Natural killer cell (primary cell): ENCODE measurements around the gene IL1R1. TPM values are rescaled to one million over a fixed set of nuclear protein-coding genes. Genes with fewer than 3 reads are reported as not detected.

ENCODE experiments used
- ATAC-seq, 3 donors: fragments of 150-1000 bp in 2 of 3; fragments of 200-7000 bp in 1 of 3; cut with Tn5 transposase; 1 replicate in 1 of 3; 2 replicates in 2 of 3; pipeline ENCODE4 v1.10.0; 2021; ENCODE audit warnings: mild to moderate bottlenecking in 2 of 3, moderate library complexity in 2 of 3
- DNase-seq, 2 donors: peaks; one replicate each; pipeline versions ENCODE4 v3.0.0 to v3.0.0-alpha.2; 2013 to 2021; ENCODE audit warnings: mixed read lengths in 1 of 2
- H3K27ac ChIP-seq: one replicate; pipeline ENCODE4 v1.5.1; 2013; ENCODE audit warnings: mild to moderate bottlenecking, low read length
- H3K27me3 ChIP-seq: one replicate; pipeline ENCODE4 v1.6.1; 2013; ENCODE audit warnings: low read length; ENCODE audit not compliant: control insufficient read depth, insufficient read depth
- H3K36me3 ChIP-seq: one replicate; pipeline ENCODE4 v1.6.1; 2013; ENCODE audit warnings: low read length; ENCODE audit not compliant: control insufficient read depth, insufficient read depth
- H3K4me1 ChIP-seq: one replicate; pipeline ENCODE4 v1.6.1; 2013; ENCODE audit warnings: low read length; ENCODE audit not compliant: control insufficient read depth, insufficient read depth
- H3K4me3 ChIP-seq: one replicate; pipeline ENCODE4 v1.5.1; 2013; ENCODE audit warnings: low read length
- H3K9me3 ChIP-seq: one replicate; pipeline ENCODE4 v1.6.1; 2013; ENCODE audit warnings: low read length; ENCODE audit not compliant: control insufficient read depth, insufficient read depth
- H3K27ac Mint-ChIP-seq, 2 donors: one replicate each; pipeline ENCODE4 v1.8.0; 2022; ENCODE audit warnings: mild to moderate bottlenecking in 2 of 2, mixed read lengths in 2 of 2, moderate library complexity in 1 of 2
- H3K27me3 Mint-ChIP-seq, 2 donors: one replicate each; pipeline ENCODE4 v1.8.0; 2022; ENCODE audit warnings: low read depth in 2 of 2, mixed read lengths in 2 of 2
- H3K36me3 Mint-ChIP-seq: one replicate; pipeline ENCODE4 v1.8.0; 2022; ENCODE audit warnings: mixed read lengths
- H3K4me1 Mint-ChIP-seq, 2 donors: one replicate each; pipeline ENCODE4 v1.8.0; 2022; ENCODE audit warnings: mixed read lengths in 2 of 2
- H3K4me3 Mint-ChIP-seq: one replicate; pipeline ENCODE4 v1.8.0; 2022; ENCODE audit warnings: mild to moderate bottlenecking, moderate library complexity, mixed read lengths
- H3K9me3 Mint-ChIP-seq, 2 donors: one replicate each; pipeline ENCODE4 v1.8.0; 2022; ENCODE audit warnings: mixed read lengths in 2 of 2
- WGBS: methylation state at CpG from one replicate; pipeline ENCODE4 v1.1.7; 2013; ENCODE audit warnings: missing lambda C conversion rate; ENCODE audit not compliant: insufficient coverage; 5-methylcytosine and 5-hydroxymethylcytosine counted together
- intact Hi-C: fragments of 100-400 bp; cut with micrococcal nuclease; formaldehyde crosslinking; loops from one replicate; pipeline ENCODE4 v1.14.2; 2022
- total RNA-seq, 4 donors: library from RNA; stranded (reverse); fragments of 120-200 nt in 1 of 4; gene quantifications; one replicate each; pipeline versions ENCODE4 v1.2.3 to v1.2.4, GENCODE V29; 2013 to 2022
- TF ChIP-seq, protein P1 (sequence below): fragments of 200-600 bp; IDR thresholded peaks from one replicate; pipeline ENCODE4 v1.8.0; 2022; ENCODE audit warnings: antibody characterized with exemption

The IL1R1 gene
- total RNA-seq, 3 donors from 2014 or later (not counting 1 experiment from before 2014, with no cell fraction given), result 0.45 to 3.1 (median 0.68) TPM

DNA sequence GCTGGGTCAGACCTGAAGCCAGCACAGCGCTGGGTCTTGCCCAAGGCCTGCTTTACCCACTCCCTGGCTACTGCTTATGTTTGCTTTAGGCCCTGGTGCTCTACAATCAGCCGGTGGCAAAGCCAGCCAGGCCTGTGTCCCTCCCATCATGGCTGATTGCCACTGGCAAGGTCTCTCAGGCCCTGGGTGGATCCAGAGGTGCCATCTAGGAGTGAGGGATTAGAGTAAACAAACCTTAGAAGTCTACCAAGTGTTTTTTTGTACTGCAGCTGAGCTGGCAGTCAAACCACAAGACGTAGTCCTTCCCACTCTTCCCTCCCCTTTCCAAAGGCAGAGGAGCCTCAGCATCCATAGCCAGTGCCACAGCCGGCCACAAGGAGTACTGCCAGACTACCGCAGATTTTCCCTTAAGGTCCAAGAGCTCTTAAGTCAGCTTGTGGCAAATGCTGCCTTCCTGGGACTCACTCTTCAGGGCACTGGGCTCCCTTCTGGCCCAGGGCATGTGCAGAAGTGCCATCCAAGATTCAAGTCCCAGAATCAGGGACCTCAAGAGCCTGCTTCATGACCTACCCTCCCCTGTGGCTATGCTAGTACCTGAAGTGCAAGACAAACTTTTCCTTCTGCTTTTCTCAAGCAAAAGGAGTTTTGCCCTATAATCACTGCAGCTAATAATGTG lies 64.3 kb downstream of the IL1R1 start:
- intact Hi-C loops, result no loop called here
- Mint-ChIP-seq H3K27me3 (peaks cover 15 to 28% of the 10 kb centered on the region in 2 donors), H3K27ac (no peak overlapping the region), H3K4me3 (no peak overlapping the region), H3K9me3 (no peaks in the 10 kb centered on the region), H3K4me1 (no peaks in the 10 kb centered on the region), H3K36me3 (peaks cover 15% of the 10 kb centered on the region)
- H3K4me3 ChIP-seq, result no peak overlapping the region
- no peaks in the 10 kb centered on the region for H3K36me3 ChIP-seq
- H3K9me3 ChIP-seq, result no peaks in the 10 kb centered on the region
- ATAC-seq (no peak), DNase-seq (no peak)
- H3K27me3 ChIP-seq, result no peaks in the 10 kb centered on the region
- no peak overlapping the region for H3K27ac ChIP-seq
- WGBS, result 73% methylated on average over 5 of the region's 5 CpGs
- TF ChIP-seq, protein P1, sequence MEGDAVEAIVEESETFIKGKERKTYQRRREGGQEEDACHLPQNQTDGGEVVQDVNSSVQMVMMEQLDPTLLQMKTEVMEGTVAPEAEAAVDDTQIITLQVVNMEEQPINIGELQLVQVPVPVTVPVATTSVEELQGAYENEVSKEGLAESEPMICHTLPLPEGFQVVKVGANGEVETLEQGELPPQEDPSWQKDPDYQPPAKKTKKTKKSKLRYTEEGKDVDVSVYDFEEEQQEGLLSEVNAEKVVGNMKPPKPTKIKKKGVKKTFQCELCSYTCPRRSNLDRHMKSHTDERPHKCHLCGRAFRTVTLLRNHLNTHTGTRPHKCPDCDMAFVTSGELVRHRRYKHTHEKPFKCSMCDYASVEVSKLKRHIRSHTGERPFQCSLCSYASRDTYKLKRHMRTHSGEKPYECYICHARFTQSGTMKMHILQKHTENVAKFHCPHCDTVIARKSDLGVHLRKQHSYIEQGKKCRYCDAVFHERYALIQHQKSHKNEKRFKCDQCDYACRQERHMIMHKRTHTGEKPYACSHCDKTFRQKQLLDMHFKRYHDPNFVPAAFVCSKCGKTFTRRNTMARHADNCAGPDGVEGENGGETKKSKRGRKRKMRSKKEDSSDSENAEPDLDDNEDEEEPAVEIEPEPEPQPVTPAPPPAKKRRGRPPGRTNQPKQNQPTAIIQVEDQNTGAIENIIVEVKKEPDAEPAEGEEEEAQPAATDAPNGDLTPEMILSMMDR, result no peak
- no peaks in the 10 kb centered on the region for H3K4me1 ChIP-seq

DNA sequence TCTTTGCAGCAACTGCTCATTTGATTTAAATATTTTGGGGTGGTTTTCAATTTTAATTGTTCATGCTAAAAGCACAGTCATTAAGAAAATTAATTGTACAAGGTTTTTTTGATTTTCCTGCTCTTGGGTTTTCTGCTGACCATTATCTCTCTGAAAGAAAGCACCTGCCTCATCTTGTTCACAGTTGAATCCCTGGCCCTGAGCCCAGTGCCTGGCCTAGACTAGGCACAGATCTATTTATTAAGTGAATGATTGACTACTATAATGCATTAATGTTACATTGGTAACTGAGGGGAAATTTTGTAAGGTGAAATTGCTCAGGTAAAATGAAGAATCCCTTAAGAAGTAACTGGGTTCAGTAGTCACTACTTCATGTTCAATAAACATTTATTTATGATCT lies 66.2 kb downstream of the IL1R1 start:
- H3K4me1 ChIP-seq, result no peaks in the 10 kb centered on the region
- Mint-ChIP-seq H3K36me3 (peaks cover 15% of the 10 kb centered on the region), H3K4me1 (no peaks in the 10 kb centered on the region), H3K4me3 (no peak overlapping the region), H3K9me3 (no peaks in the 10 kb centered on the region), H3K27me3 (peaks cover 13 to 23% of the 10 kb centered on the region in 2 donors), H3K27ac (no peak overlapping the region)
- no peak for DNase-seq
- TF ChIP-seq, protein P1, result no peak
- no peaks in the 10 kb centered on the region for H3K27me3 ChIP-seq
- intact Hi-C loops, result no loop called here
- no peak overlapping the region for H3K4me3 ChIP-seq
- no peak for ATAC-seq
- no peaks in the 10 kb centered on the region for H3K9me3 ChIP-seq
- H3K36me3 ChIP-seq, result no peaks in the 10 kb centered on the region
- H3K27ac ChIP-seq, result no peak overlapping the region

DNA sequence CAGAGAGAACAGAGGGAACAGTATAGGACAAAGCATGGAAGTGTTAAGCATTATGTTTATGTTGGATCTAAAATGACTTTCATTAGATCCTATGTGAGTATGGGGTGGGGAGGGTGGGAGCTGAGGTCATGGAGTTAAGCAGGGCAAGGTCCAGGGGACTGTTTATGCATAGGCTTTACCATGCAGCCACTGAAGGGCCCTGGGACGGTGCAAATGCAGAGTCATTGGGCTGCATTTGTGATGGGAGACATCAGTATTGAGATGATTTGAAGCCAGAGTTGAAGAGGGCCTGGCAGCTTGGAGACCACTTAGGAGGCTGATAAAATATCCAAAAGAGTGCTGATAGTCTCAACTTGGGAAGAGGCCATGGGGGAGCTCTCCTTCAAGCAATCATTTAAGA lies 66.9 kb downstream of the IL1R1 start:
- Histone ChIP-seq H3K36me3 (no peaks in the 10 kb centered on the region), H3K4me1 (no peaks in the 10 kb centered on the region), H3K4me3 (no peak overlapping the region), H3K27me3 (no peaks in the 10 kb centered on the region), H3K27ac (no peak overlapping the region), H3K9me3 (no peaks in the 10 kb centered on the region)
- WGBS, result 0% methylated on average over 1 of the region's 1 CpG
- H3K27me3 Mint-ChIP-seq, result peaks cover 11 to 16% of the 10 kb centered on the region in 2 donors
- intact Hi-C loops, result no loop called here
- peaks cover 15% of the 10 kb centered on the region for H3K36me3 Mint-ChIP-seq
- DNase-seq (no peak), ATAC-seq (no peak)
- no peak overlapping the region for H3K27ac Mint-ChIP-seq
- H3K4me3 Mint-ChIP-seq, result no peak overlapping the region
- no peaks in the 10 kb centered on the region for H3K9me3 Mint-ChIP-seq
- TF ChIP-seq, protein P1, result no peak
- no peaks in the 10 kb centered on the region for H3K4me1 Mint-ChIP-seq

DNA sequence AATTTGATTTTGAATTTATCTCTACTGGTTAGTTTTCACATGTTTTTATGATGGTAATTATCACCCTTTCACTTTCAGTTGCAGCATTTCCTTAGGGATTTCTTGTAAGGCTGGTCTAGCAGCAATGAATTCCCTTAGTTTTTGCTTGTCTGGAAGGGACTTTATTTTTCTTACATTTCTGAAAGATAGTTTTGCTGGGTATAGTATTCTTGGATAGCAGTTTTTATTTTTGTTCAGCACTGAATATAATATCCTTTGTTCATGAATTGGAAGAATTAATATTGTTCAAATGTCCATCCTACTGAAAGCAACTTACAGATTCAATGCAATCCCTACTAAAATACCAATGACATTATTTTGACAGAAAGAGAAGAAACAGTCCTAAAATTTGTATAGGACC lies 74.5 kb downstream of the IL1R1 start:
- DNase-seq (no peak), ATAC-seq (no peak)
- H3K9me3 Mint-ChIP-seq, result peaks cover 10 to 14% of the 10 kb centered on the region in 2 donors
- H3K4me3 Mint-ChIP-seq, result no peak overlapping the region
- H3K36me3 Mint-ChIP-seq, result peaks cover 19% of the 10 kb centered on the region
- H3K4me1 Mint-ChIP-seq, result peaks cover 5 to 6% of the 10 kb centered on the region in 2 donors
- TF ChIP-seq, protein P1, result no peak
- peaks cover 6% of the 10 kb centered on the region for H3K4me1 ChIP-seq
- no peaks in the 10 kb centered on the region for H3K36me3 ChIP-seq
- no peak overlapping the region for H3K27ac Mint-ChIP-seq
- intact Hi-C loops, result no loop called here
- no peaks in the 10 kb centered on the region for H3K27me3 ChIP-seq
- no peak overlapping the region for H3K27ac ChIP-seq
- no peaks in the 10 kb centered on the region for H3K9me3 ChIP-seq
- no peak overlapping the region for H3K4me3 ChIP-seq
- peaks cover 12 to 23% of the 10 kb centered on the region in 2 donors for H3K27me3 Mint-ChIP-seq
